Progenitor cell of endocrine pancreas (in vitro differentiated cells): ENCODE measurements around the gene NRXN2. TPM values are rescaled to one million over a fixed set of nuclear protein-coding genes. Genes with fewer than 3 reads are reported as not detected.

Source experiments
- DNase-seq: peaks from one replicate; pipeline ENCODE4 v3.0.0; 2021; ENCODE audit warnings: low spot score; ENCODE audit not compliant: unreplicated experiment
- H3K27ac Mint-ChIP-seq: 2 replicates; pipeline ENCODE4 v1.8.0; 2021; ENCODE audit warnings: mild to moderate bottlenecking, moderate library complexity, mixed read lengths
- H3K27me3 Mint-ChIP-seq: 2 replicates; pipeline ENCODE4 v1.8.0; 2021; ENCODE audit warnings: mixed read lengths
- H3K36me3 Mint-ChIP-seq: 2 replicates; pipeline ENCODE4 v1.8.0; 2022; ENCODE audit warnings: mixed read lengths; ENCODE audit not compliant: insufficient read depth
- H3K4me1 Mint-ChIP-seq: 2 replicates; pipeline ENCODE4 v1.8.0; 2021; ENCODE audit warnings: low read depth, mixed read lengths
- H3K4me3 Mint-ChIP-seq: 2 replicates; pipeline ENCODE4 v1.8.0; 2021; ENCODE audit warnings: low read depth, mild to moderate bottlenecking, moderate library complexity, mixed read lengths
- H3K9me3 Mint-ChIP-seq: 2 replicates; pipeline ENCODE4 v1.8.0; 2021; ENCODE audit warnings: low read depth, mixed read lengths
- CTCF ChIP-seq: fragments of 200-600 bp; sonication (generic); IDR thresholded peaks from one replicate; pipeline ENCODE4 v1.5.0; 2021; ENCODE audit warnings: antibody characterized with exemption, mild to moderate bottlenecking; ENCODE audit not compliant: unreplicated experiment
- total RNA-seq: library from RNA; stranded (reverse); gene quantifications from 2 replicates; pipeline ENCODE4 v1.2.1, GENCODE V29; 2021

NRXN2 gene
- total RNA-seq, 1 donor from 2014 or later = 0.17 TPM

GRCh38 chr11:64608046-64608445 is 115.0 kb downstream of the NRXN2 start:
- H3K4me3 Mint-ChIP-seq = no peak overlapping the region
- TF ChIP-seq CTCF = no peak
- H3K27me3 Mint-ChIP-seq = peaks cover 26% of the 10 kb centered on the region
- no peak overlapping the region for H3K27ac Mint-ChIP-seq
- H3K36me3 Mint-ChIP-seq = no peaks in the 10 kb centered on the region
- no peaks in the 10 kb centered on the region for H3K9me3 Mint-ChIP-seq
- H3K4me1 Mint-ChIP-seq = no peaks in the 10 kb centered on the region
- DNase-seq = no peak

- Mint-ChIP-seq H3K4me3 (no peak overlapping the region), H3K4me1 (no peaks in the 10 kb centered on the region), H3K27ac (no peak overlapping the region), H3K27me3 (peaks cover 26% of the 10 kb centered on the region), H3K36me3 (no peaks in the 10 kb centered on the region), H3K9me3 (no peaks in the 10 kb centered on the region)
- DNase-seq = no peak
- no peak for TF ChIP-seq CTCF
Measured at GRCh38 chr11:64607381-64607985, 115.5 kb downstream of the NRXN2 start.

GRCh38 chr11:64606796-64607380 is 116.1 kb downstream of the NRXN2 start:
- Mint-ChIP-seq H3K4me3 (no peak overlapping the region), H3K36me3 (no peaks in the 10 kb centered on the region), H3K27ac (no peak overlapping the region), H3K4me1 (no peaks in the 10 kb centered on the region), H3K27me3 (peaks cover 26% of the 10 kb centered on the region), H3K9me3 (no peaks in the 10 kb centered on the region)
- TF ChIP-seq CTCF = no peak
- DNase-seq = no peak

- DNase-seq = no peak
- no peaks in the 10 kb centered on the region for H3K9me3 Mint-ChIP-seq
- no peak overlapping the region for H3K27ac Mint-ChIP-seq
- H3K4me1 Mint-ChIP-seq = no peaks in the 10 kb centered on the region
- H3K36me3 Mint-ChIP-seq = no peaks in the 10 kb centered on the region
- no peak for TF ChIP-seq CTCF
- no peak overlapping the region for H3K4me3 Mint-ChIP-seq
- H3K27me3 Mint-ChIP-seq = peaks cover 26% of the 10 kb centered on the region
Measured at GRCh38 chr11:64605656-64606585, 117.1 kb downstream of the NRXN2 start.

- Mint-ChIP-seq H3K4me3 (no peak overlapping the region), H3K27ac (no peak overlapping the region), H3K4me1 (no peaks in the 10 kb centered on the region), H3K36me3 (no peaks in the 10 kb centered on the region), H3K27me3 (peaks cover 26% of the 10 kb centered on the region), H3K9me3 (no peaks in the 10 kb centered on the region)
- no peak for TF ChIP-seq CTCF
- DNase-seq = no peak
Measured at GRCh38 chr11:64605244-64605560, 117.8 kb downstream of the NRXN2 start.
